GM12878 (cell line): ENCODE results near the gene CENATAC. TPM values are rescaled to one million over a fixed set of nuclear protein-coding genes. Genes with fewer than 3 reads are reported as not detected.
A peak's percentile ranks its signal among the peaks of the same experiment; 100 is the strongest.

Experiments
- ASH2L ChIP-seq: fragments of 300-600, 200-600 bp; sonication (generic); IDR thresholded peaks from 2 replicates; pipeline ENCODE4 v1.6.1; 2017; ENCODE audit warnings: low read depth, mild to moderate bottlenecking, borderline replicate concordance
- BCLAF1 ChIP-seq: fragments of 450-650 bp; IDR thresholded peaks from 2 replicates; pipeline ENCODE4 v1.6.1; 2017; ENCODE audit warnings: antibody characterized with exemption, mild to moderate bottlenecking, moderate library complexity
- CBFB ChIP-seq: IDR thresholded peaks from 2 replicates; pipeline ENCODE4 v1.6.1; 2016; ENCODE audit warnings: antibody characterized with exemption, low read depth
- CBX3 ChIP-seq: fragments of 200-600 bp; sonication (generic); IDR thresholded peaks from 2 replicates; pipeline ENCODE4 v1.6.1; 2016; ENCODE audit warnings: low read depth, borderline replicate concordance
- CHD1 ChIP-seq: IDR thresholded peaks from 2 replicates; pipeline ENCODE4 v1.6.1; 2012; ENCODE audit warnings: low read depth, low read length, improper control_type of control experiment
- GABPA ChIP-seq: IDR thresholded peaks from 2 replicates; pipeline ENCODE4 v1.6.1; 2014; ENCODE audit warnings: antibody characterized with exemption, low read depth, mild to moderate bottlenecking, inconsistent platforms
- IRF3 ChIP-seq: fragments of 450-650 bp; IDR thresholded peaks from 2 replicates; pipeline ENCODE4 v1.6.1; 2014; ENCODE audit warnings: mild to moderate bottlenecking
- LARP7 ChIP-seq: fragments of 450-650 bp; IDR thresholded peaks from 2 replicates; pipeline ENCODE4 v1.6.1; 2017; ENCODE audit warnings: mild to moderate bottlenecking
- MAX ChIP-seq: IDR thresholded peaks from 2 replicates; pipeline ENCODE4 v1.6.1; 2012; ENCODE audit warnings: low read depth, low read length, improper control_type of control experiment
- MYC ChIP-seq: IDR thresholded peaks from 2 replicates; pipeline ENCODE4 v1.6.1; 2011; ENCODE audit warnings: mild to moderate bottlenecking, low read length, moderate library complexity, inconsistent platforms; ENCODE audit not compliant: insufficient read depth, insufficient replicate concordance, insufficient read length, severe bottlenecking
- NFYB ChIP-seq: IDR thresholded peaks from 2 replicates; pipeline ENCODE4 v1.6.1; 2011; ENCODE audit warnings: low read depth, mild to moderate bottlenecking, low read length, improper control_type of control experiment, moderate library complexity; ENCODE audit not compliant: insufficient read depth
- NR2C2 ChIP-seq: IDR thresholded peaks from 2 replicates; pipeline ENCODE4 v1.6.1; 2011; ENCODE audit warnings: borderline replicate concordance, low read depth; ENCODE audit not compliant: control insufficient read depth, insufficient read length
- POLR2AphosphoS2 ChIP-seq: IDR thresholded peaks from 2 replicates; pipeline ENCODE4 v1.6.1; 2011; ENCODE audit warnings: low read depth, mild to moderate bottlenecking, low read length, improper control_type of control experiment, moderate library complexity
- REST ChIP-seq: IDR thresholded peaks from 2 replicates; pipeline ENCODE4 v1.6.1; 2012; ENCODE audit warnings: mild to moderate bottlenecking, low read depth, low read length
- SMARCA5 ChIP-seq: fragments of 450-650 bp; IDR thresholded peaks from 2 replicates; pipeline ENCODE4 v1.6.1; 2017; ENCODE audit warnings: mild to moderate bottlenecking
- ZNF24 ChIP-seq: fragments of 450-650 bp; IDR thresholded peaks from 2 replicates; pipeline ENCODE4 v1.6.1; 2017; ENCODE audit warnings: antibody characterized with exemption, mild to moderate bottlenecking
- ZNF384 ChIP-seq: IDR thresholded peaks from 2 replicates; pipeline ENCODE4 v1.6.1; 2012; ENCODE audit warnings: low read depth, mild to moderate bottlenecking, low read length, improper control_type of control experiment, borderline replicate concordance
- ZNF687 ChIP-seq: fragments of 450-650 bp; IDR thresholded peaks from 2 replicates; pipeline ENCODE4 v1.6.1; 2017; ENCODE audit warnings: mild to moderate bottlenecking, moderate library complexity
- polyA plus RNA-seq, 11 experiments: library from polyadenylated mRNA; depleted of rRNA in 4 of 11; unstranded in 6 of 11; stranded (reverse) in 5 of 11; fragments of >200 nt; fragmentation: Nextera tagmentation in 4 of 11; fragmentation: Illumina TruSeq in 1 of 11; extraction: Ambion mirVana in 4 of 11; extraction: Trizol in 1 of 11; gene quantifications; 1 replicate in 1 of 11; 2 replicates in 10 of 11; pipeline versions ENCODE4 v1.2.1 to v1.2.3, GENCODE V29; 2011 to 2016; ENCODE audit warnings: inconsistent platforms in 2 of 11, missing spikeins in 2 of 11, low read depth in 1 of 11
- total RNA-seq, 4 experiments: library from RNA; depleted of rRNA in 3 of 4; stranded (reverse); fragments of >200 nt in 3 of 4; fragmentation: Illumina TruSeq in 1 of 4; extraction: Trizol in 1 of 4; gene quantifications; 2 replicates each; pipeline versions ENCODE4 v1.2.1 to v1.2.3, GENCODE V29; 2013 to 2021

Gene CENATAC
- total and polyA plus RNA-seq, 10 of the 15 experiments (the other 5 are each of a cell fraction or from before 2014, with no cell fraction given), result 4.8 to 37.1 (median 24.1) TPM

GRCh38 chr11:119051440-119052162, 53.7 kb downstream of the CENATAC start (continued):
- TF ChIP-seq BCLAF1 (no peak), ZNF24 (no peak), GABPA (no peak), LARP7 (no peak), REST (no peak), NFYB (no peak), MAX (no peak), CBX3 (no peak), SMARCA5 (no peak), CBFB (no peak), MYC (no peak), NR2C2 (no peak), ASH2L (no peak), ZNF384 (no peak), IRF3 (no peak), POLR2AphosphoS2 (0 out of 2 replicates have a peak, but pooled peaks have one; percentile 14), CHD1 (no peak), ZNF687 (no peak; the same call in 1 of the 2 replicates)
